ENCODE results near the gene ESAM. TPM values are rescaled to one million over a fixed set of nuclear protein-coding genes. Genes with fewer than 3 reads are reported as not detected.
A peak's percentile ranks its signal among the peaks of the same experiment; 100 is the strongest.

The ESAM gene
- total RNA-seq, 1 experiment from 2014 or later, result 5.3 TPM

DNA sequence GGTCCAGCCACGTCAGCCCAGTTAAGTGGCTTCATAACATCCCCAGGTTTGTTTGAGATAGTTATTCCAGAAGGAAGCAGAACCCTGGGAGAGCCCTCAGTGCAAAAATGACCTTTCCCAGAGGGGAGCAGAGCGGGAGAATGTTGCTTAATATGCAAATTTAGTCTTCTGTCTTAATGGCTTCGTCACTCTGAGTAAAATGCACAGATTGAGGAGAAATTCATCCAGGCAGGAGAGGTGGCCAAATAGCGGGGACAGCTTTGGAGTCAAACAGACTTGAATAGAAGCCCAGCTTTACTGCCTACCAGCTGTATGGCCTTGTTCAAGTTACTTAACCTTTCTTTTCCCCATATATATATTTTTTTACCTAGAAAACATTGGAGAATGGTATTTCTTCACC, 34.6 kb downstream of the ESAM start:
- no peak overlapping the region for H3K4me3 ChIP-seq (ENCODE audit: low read depth, low read length)
- BruUV-seq (replicated peaks), result no TSS peak

DNA sequence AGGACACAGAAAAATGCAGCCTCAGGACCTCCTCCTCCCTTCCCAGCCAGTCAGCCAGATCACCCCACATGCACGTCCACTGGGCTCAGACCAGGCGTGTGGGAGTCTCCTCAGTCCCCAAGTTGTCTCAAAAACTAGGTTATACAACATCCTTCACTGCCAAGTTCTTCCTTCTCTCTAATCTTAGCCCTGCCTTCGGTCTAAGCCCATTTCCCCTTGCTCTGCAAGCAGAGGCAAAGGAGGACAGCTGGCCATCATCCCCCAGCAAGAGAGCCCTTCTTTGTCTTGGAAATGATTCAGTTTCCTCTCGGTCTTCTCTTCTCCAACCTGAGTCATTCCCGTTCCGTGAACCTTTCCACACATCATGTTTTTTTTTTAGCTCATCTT, 36.4 kb downstream of the ESAM start:
- Mint-ChIP-seq H3K9me3 (ENCODE audit: unreplicated experiment) (no peaks in the 10 kb centered on the region), H3K27me3 (ENCODE audit: insufficient read depth, unreplicated experiment) (peaks cover 6% of the 10 kb centered on the region), H3K27ac (ENCODE audit: unreplicated experiment) (no peak overlapping the region), H3K4me1 (ENCODE audit: low read depth, unreplicated experiment) (peaks cover 17% of the 10 kb centered on the region), H3K36me3 (ENCODE audit: insufficient read depth, unreplicated experiment) (no peaks in the 10 kb centered on the region), H3K4me3 (ENCODE audit: unreplicated experiment) (no peak overlapping the region)
- H3K4me3 ChIP-seq (ENCODE audit: low read depth, low read length), result no peak overlapping the region
- H3K36me3 ChIP-seq (ENCODE audit: control insufficient read depth, insufficient read depth, low read length), result no peaks in the 10 kb centered on the region
- no peak for TF ChIP-seq CTCF (IDR thresholded peaks at IDR 0.05; ENCODE audit: insufficient read depth in 1 of 2, low read depth in 1 of 2, low read length in 1 of 2, severe bottlenecking in 1 of 2, unreplicated experiment in 1 of 2)
- ChIA-PET POLR2A (interaction anchor here (0.6 kb wide), 1 partner anchor 24 kb away, joined by 20 read pairs; no protein-coding TSS in a partner anchor), CTCF (interaction anchor here (1.1 to 1.6 kb wide), 4 partner anchors 8 to 57 kb away, joined by 3 to 12 read pairs (median 6); partner anchors contain the start of gene NRGN)
- H3K27me3 ChIP-seq (replicated peaks; ENCODE audit: control insufficient read depth, insufficient read depth, low read length), result no peaks in the 10 kb centered on the region
- H3K4me1 ChIP-seq, result peaks cover 15% of the 10 kb centered on the region
- intact Hi-C loops (cut with micrococcal nuclease; ENCODE audit: unreplicated experiment), result loop anchor here (1.0 kb wide), 3 partner anchors 14 to 33 kb away; partner anchors contain the start of gene NRGN
- BruUV-seq (replicated peaks), result no TSS peak
- H3K9me3 ChIP-seq, result no peaks in the 10 kb centered on the region
- no peak for DNase-seq

More for the DNA sequence above, 34.6 kb downstream of the ESAM start:
- Mint-ChIP-seq H3K36me3 (ENCODE audit: insufficient read depth, unreplicated experiment) (no peaks in the 10 kb centered on the region), H3K4me3 (ENCODE audit: unreplicated experiment) (no peak overlapping the region), H3K9me3 (ENCODE audit: unreplicated experiment) (no peaks in the 10 kb centered on the region), H3K27ac (ENCODE audit: unreplicated experiment) (no peak overlapping the region), H3K27me3 (ENCODE audit: insufficient read depth, unreplicated experiment) (peaks cover 6% of the 10 kb centered on the region), H3K4me1 (ENCODE audit: low read depth, unreplicated experiment) (peaks cover 17% of the 10 kb centered on the region)
- H3K4me1 ChIP-seq, result peaks cover 15% of the 10 kb centered on the region
- DNase-seq, result no peak
- intact Hi-C loops (cut with micrococcal nuclease; ENCODE audit: unreplicated experiment), result no loop called here
- ChIA-PET POLR2A (interaction anchor here (0.5 kb wide), 1 partner anchor 344 kb away, joined by 3 read pairs; no protein-coding TSS in a partner anchor), CTCF (no interaction called here)
- no peaks in the 10 kb centered on the region for H3K9me3 ChIP-seq
- TF ChIP-seq CTCF (IDR thresholded peaks at IDR 0.05; ENCODE audit: insufficient read depth in 1 of 2, low read depth in 1 of 2, low read length in 1 of 2, severe bottlenecking in 1 of 2, unreplicated experiment in 1 of 2), result no peak
- H3K36me3 ChIP-seq (ENCODE audit: control insufficient read depth, insufficient read depth, low read length), result no peaks in the 10 kb centered on the region
- H3K27me3 ChIP-seq (replicated peaks; ENCODE audit: control insufficient read depth, insufficient read depth, low read length), result no peaks in the 10 kb centered on the region

- TF ChIP-seq CTCF (IDR thresholded peaks at IDR 0.05; ENCODE audit: insufficient read depth in 1 of 2, low read depth in 1 of 2, low read length in 1 of 2, severe bottlenecking in 1 of 2, unreplicated experiment in 1 of 2), result no peak
- no peaks in the 10 kb centered on the region for H3K27me3 ChIP-seq (replicated peaks; ENCODE audit: control insufficient read depth, insufficient read depth, low read length)
- Mint-ChIP-seq H3K27ac (ENCODE audit: unreplicated experiment) (peak overlapping the region; percentile 7), H3K4me3 (ENCODE audit: unreplicated experiment) (peak overlapping the region; percentile 63), H3K36me3 (ENCODE audit: insufficient read depth, unreplicated experiment) (no peaks in the 10 kb centered on the region), H3K4me1 (ENCODE audit: low read depth, unreplicated experiment) (peaks cover 17% of the 10 kb centered on the region), H3K27me3 (ENCODE audit: insufficient read depth, unreplicated experiment) (peaks cover 6% of the 10 kb centered on the region), H3K9me3 (ENCODE audit: unreplicated experiment) (no peaks in the 10 kb centered on the region)
- H3K9me3 ChIP-seq, result no peaks in the 10 kb centered on the region
- ChIA-PET CTCF (interaction anchor here (0.7 to 1.6 kb wide), 9 partner anchors 9 to 151 kb away, joined by 3 to 12 read pairs (median 3); partner anchors contain the start of gene NRGN), POLR2A (interaction anchor here (0.5 to 0.6 kb wide), 2 partner anchors 23 to 65 kb away, joined by 5 to 20 read pairs; no protein-coding TSS in a partner anchor)
- peak; percentile 67 to 76 for DNase-seq
- no peaks in the 10 kb centered on the region for H3K36me3 ChIP-seq (ENCODE audit: control insufficient read depth, insufficient read depth, low read length)
- intact Hi-C loops (cut with micrococcal nuclease; ENCODE audit: unreplicated experiment), result loop anchor here (1.0 kb wide), 4 partner anchors 14 to 81 kb away; partner anchors contain the start of gene NRGN
- peaks cover 15% of the 10 kb centered on the region for H3K4me1 ChIP-seq
- no TSS peak for BruUV-seq (replicated peaks)
- H3K4me3 ChIP-seq (ENCODE audit: low read depth, low read length), result no peak overlapping the region
Observed at GRCh38 chr11:124724979-124725718, 36.9 kb downstream of the ESAM start.
